Activated naive CD8-positive, alpha-beta T cell treated with anti-CD3 and anti-CD28 coated beads, Interleukin-2, amount 50 U/mL, for 24 hours (primary cell): Measurements from ENCODE around the gene CYS1.
A peak's percentile ranks its signal among the peaks of the same experiment; 100 is the strongest.

Experiments used
- ATAC-seq: fragments of 150-1000 bp; cut with Tn5 transposase; one replicate; pipeline ENCODE4 v1.10.0; 2021
- DNase-seq: peaks from one replicate; pipeline ENCODE4 v3.0.0; 2021
- H3K27ac Mint-ChIP-seq: one replicate; pipeline ENCODE4 v1.8.0; 2021; ENCODE audit warnings: mild to moderate bottlenecking, mixed read lengths
- H3K27me3 Mint-ChIP-seq: one replicate; pipeline ENCODE4 v1.8.0; 2021; ENCODE audit warnings: mixed read lengths
- H3K36me3 Mint-ChIP-seq: one replicate; pipeline ENCODE4 v1.8.0; 2021; ENCODE audit warnings: low read depth, mixed read lengths
- H3K4me1 Mint-ChIP-seq: one replicate; pipeline ENCODE4 v1.8.0; 2021; ENCODE audit warnings: mixed read lengths
- H3K4me3 Mint-ChIP-seq: one replicate; pipeline ENCODE4 v1.8.0; 2021; ENCODE audit warnings: mild to moderate bottlenecking, moderate library complexity, mixed read lengths
- H3K9me3 Mint-ChIP-seq: one replicate; pipeline ENCODE4 v1.8.0; 2021; ENCODE audit warnings: mixed read lengths

Gene CYS1, protein sequence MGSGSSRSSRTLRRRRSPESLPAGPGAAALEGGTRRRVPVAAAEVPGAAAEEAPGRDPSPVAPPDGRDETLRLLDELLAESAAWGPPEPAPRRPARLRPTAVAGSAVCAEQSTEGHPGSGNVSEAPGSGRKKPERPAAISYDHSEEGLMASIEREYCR

DNA sequence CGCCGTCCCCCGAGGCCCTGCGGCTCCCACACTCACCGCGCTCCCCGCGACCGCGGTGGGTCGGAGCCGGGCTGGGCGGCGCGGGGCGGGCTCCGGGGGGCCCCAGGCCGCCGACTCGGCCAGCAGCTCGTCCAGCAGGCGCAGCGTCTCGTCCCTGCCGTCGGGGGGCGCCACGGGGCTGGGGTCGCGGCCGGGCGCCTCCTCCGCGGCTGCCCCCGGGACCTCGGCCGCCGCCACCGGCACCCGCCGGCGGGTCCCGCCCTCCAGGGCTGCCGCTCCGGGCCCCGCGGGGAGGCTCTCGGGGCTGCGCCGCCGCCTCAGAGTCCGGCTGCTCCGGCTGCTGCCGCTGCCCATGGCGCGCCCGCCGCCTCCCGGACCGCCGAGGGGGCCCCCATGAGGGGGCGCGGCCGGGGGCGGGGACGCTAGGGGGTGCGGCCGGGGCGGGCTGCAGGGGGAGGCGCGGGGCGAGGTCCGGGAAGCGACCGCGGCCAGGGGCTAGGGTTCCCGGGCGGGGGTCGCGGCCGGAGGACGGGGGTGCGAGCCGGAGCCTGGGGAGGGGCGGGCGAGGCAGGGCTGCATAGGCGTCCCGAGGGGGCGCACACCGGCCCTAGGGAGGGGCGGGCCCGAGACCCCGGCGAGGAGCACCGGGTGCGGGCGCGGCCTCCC, at the start of gene CYS1:
Gene CYS1 (minus strand): TSS at position 542 of the 666 bp plus-strand sequence. CDS start 188 bp downstream, at position 354.
- ATAC-seq (peak; percentile 16), DNase-seq (peak; percentile 43)
- H3K4me1 Mint-ChIP-seq, result peaks cover 34% of the 10 kb centered on the region
- H3K36me3 Mint-ChIP-seq, result no peaks in the 10 kb centered on the region
- peak within 1 kb of the TSS; percentile 72 for H3K4me3 Mint-ChIP-seq
- no peaks in the 10 kb centered on the region for H3K9me3 Mint-ChIP-seq
- peak within 1 kb of the TSS; percentile 40 for H3K27ac Mint-ChIP-seq
- peaks cover 79% of the 10 kb centered on the region for H3K27me3 Mint-ChIP-seq

DNA sequence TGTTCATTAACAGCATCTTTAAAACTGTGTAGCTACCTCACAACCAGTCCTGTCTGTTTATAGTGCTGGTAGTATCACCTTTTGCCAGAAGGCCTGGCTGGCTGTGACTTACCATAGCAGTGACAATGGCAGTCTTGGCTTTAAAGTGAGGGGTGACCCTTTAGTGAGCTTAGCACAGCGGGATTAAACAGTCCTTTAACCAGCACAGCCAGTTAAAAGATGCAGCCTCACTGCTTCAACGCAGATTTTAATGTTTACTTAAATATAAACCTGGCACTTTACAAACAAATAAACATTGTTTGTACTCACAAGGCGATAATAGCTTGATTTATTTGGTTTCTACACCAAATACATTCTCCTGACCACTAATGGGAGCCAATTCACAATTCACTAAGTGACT, 49.3 kb upstream of the CYS1 start:
- H3K27ac Mint-ChIP-seq, result no peak overlapping the region
- H3K4me1 Mint-ChIP-seq, result peaks cover 43% of the 10 kb centered on the region

DNA sequence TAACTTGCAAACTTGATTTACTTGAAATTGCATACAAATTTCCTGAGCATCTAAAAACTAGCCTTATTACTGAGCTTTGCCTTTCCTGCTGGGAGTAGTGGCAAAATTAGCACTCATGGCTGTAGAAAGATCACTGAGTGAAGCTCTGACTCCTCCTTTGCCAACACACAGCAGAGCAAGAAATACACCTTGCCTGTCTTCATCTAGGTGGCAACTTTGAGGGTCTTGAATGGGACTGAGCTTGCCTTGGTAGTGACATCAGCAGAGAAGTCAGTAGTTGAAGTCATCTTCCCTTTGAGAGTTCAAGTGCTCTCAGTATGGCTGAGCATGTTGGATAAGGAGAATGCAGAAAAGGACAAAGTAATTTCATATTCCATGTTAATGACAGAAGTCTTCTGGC, 48.2 kb upstream of the CYS1 start:
- H3K4me1 Mint-ChIP-seq, result peaks cover 53% of the 10 kb centered on the region
- DNase-seq, result no peak
- no peaks in the 10 kb centered on the region for H3K27me3 Mint-ChIP-seq
- peaks cover 95% of the 10 kb centered on the region for H3K36me3 Mint-ChIP-seq
- no peak for ATAC-seq
- H3K4me3 Mint-ChIP-seq, result peak overlapping the region; percentile 15
- H3K9me3 Mint-ChIP-seq, result no peaks in the 10 kb centered on the region
- peak overlapping the region; percentile 5 for H3K27ac Mint-ChIP-seq

More for the DNA sequence above, 49.3 kb upstream of the CYS1 start:
- peaks cover 86% of the 10 kb centered on the region for H3K36me3 Mint-ChIP-seq
- H3K27me3 Mint-ChIP-seq, result no peaks in the 10 kb centered on the region
- no peak overlapping the region for H3K4me3 Mint-ChIP-seq
- no peak for DNase-seq
- no peaks in the 10 kb centered on the region for H3K9me3 Mint-ChIP-seq
- ATAC-seq, result no peak

DNA sequence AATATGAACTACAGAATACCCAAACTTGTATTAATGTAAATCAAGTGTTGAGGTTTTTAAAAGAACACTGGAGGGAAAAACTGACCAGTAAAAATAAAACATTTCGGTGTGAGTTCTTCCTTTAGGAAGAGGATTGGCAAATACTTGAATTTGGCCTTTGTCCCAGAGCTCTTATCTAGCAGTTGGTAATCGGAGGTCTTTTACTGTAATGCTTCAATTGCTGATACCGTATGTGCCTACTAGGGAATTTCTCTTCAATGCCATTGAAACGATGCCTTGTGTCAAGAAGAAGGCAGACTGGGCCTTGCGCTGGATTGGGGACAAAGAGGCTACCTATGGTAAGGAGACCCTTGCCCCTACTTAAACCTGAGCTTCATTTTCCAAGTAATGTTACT, 46.4 kb upstream of the CYS1 start:
- H3K9me3 Mint-ChIP-seq, result no peaks in the 10 kb centered on the region
- no peak for DNase-seq
- H3K4me1 Mint-ChIP-seq, result peaks cover 59% of the 10 kb centered on the region
- peak overlapping the region; percentile 38 for H3K4me3 Mint-ChIP-seq
- H3K36me3 Mint-ChIP-seq, result peaks cover 84% of the 10 kb centered on the region
- ATAC-seq, result no peak
- no peak overlapping the region for H3K27ac Mint-ChIP-seq
- no peaks in the 10 kb centered on the region for H3K27me3 Mint-ChIP-seq

DNA sequence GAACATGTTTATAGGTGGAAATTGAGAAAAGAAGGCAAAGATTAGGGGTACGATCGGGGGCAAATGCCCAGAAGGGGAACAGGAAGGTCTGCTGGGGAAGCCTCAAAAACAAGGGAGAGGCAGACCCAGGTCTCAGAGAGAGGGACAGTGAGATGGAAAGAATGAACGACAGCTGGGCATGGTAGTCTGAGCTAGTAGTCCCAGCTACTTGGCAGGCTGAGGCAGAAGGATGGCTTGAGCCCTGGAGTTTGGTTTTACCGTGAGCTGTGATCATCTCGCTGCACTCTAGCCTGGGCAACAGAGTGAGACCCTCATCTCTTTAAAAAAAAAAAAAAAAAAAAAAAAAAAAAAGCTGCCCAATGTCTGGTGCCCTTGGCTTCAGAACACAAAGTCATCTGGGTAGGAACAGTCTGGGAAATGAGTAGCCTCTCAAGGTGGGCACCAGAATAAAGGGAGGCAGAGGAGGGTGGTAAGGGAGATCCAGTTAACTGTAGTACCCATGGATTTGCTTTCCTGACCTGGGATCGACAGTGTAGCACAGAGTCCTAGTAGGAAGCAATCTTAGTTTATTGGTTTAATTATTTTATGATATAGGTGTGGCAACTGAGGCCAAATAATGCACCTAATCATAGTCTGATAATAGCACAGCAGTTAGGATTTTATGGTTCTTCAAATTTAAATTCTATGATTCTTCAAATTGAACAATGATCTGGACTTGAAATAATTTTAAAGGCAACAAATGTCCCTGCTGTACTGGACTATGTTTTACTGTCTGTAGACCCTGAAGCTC, 45.8 kb upstream of the CYS1 start:
- DNase-seq (no peak), ATAC-seq (no peak)
- H3K27me3 Mint-ChIP-seq, result no peaks in the 10 kb centered on the region
- peak overlapping the region; percentile 99 for H3K4me3 Mint-ChIP-seq
- peaks cover 63% of the 10 kb centered on the region for H3K4me1 Mint-ChIP-seq
- H3K36me3 Mint-ChIP-seq, result peaks cover 84% of the 10 kb centered on the region
- peak overlapping the region; percentile 68 for H3K27ac Mint-ChIP-seq
- no peaks in the 10 kb centered on the region for H3K9me3 Mint-ChIP-seq

DNA sequence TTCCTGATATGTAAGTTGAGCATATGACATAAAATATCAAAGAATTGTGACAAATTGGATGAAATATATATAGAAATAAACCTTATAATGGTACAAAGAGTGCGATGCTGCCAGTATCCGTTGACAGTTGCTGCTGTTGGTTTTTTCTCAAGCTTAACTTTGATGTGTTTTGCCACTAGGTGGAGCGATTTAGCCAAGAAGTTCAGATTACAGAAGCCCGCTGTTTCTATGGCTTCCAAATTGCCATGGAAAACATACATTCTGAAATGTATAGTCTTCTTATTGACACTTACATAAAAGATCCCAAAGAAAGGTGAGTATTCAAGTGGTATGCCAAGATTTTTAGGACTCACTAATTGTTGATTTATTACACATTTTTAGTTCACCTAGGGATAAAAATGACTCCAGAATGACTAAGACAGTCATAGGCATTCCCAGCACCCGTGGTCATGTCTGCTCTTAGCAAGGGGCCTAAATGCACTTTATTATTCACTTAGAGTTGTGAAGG, 44.4 kb upstream of the CYS1 start:
- peak overlapping the region; percentile 99 for H3K4me3 Mint-ChIP-seq
- H3K4me1 Mint-ChIP-seq, result peaks cover 64% of the 10 kb centered on the region
- no peaks in the 10 kb centered on the region for H3K27me3 Mint-ChIP-seq
- no peak for DNase-seq
- peak overlapping the region; percentile 97 for H3K27ac Mint-ChIP-seq
- H3K9me3 Mint-ChIP-seq, result no peaks in the 10 kb centered on the region
- no peak for ATAC-seq
- H3K36me3 Mint-ChIP-seq, result peaks cover 76% of the 10 kb centered on the region

DNA sequence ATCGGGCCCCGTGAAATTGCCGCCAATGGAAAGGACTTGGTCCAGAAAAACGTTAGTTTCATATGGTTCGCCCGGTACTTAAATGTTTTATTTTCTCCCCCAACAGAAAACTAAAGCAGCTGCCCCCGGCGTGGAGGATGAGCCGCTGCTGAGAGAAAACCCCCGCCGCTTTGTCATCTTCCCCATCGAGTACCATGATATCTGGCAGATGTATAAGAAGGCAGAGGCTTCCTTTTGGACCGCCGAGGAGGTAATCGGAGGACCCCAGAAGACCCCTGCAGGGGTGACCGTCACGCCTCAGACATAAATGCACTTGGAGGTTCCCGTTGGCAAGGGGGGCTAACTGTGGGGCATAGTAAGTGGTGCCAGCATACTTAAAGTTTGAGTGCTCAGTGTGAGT, 43.1 kb upstream of the CYS1 start:
- H3K36me3 Mint-ChIP-seq, result peaks cover 65% of the 10 kb centered on the region
- peak overlapping the region; percentile 97 for H3K27ac Mint-ChIP-seq
- DNase-seq (no peak), ATAC-seq (no peak)
- peaks cover 59% of the 10 kb centered on the region for H3K4me1 Mint-ChIP-seq
- peak overlapping the region; percentile 99 for H3K4me3 Mint-ChIP-seq
- H3K9me3 Mint-ChIP-seq, result no peaks in the 10 kb centered on the region
- H3K27me3 Mint-ChIP-seq, result no peaks in the 10 kb centered on the region

DNA sequence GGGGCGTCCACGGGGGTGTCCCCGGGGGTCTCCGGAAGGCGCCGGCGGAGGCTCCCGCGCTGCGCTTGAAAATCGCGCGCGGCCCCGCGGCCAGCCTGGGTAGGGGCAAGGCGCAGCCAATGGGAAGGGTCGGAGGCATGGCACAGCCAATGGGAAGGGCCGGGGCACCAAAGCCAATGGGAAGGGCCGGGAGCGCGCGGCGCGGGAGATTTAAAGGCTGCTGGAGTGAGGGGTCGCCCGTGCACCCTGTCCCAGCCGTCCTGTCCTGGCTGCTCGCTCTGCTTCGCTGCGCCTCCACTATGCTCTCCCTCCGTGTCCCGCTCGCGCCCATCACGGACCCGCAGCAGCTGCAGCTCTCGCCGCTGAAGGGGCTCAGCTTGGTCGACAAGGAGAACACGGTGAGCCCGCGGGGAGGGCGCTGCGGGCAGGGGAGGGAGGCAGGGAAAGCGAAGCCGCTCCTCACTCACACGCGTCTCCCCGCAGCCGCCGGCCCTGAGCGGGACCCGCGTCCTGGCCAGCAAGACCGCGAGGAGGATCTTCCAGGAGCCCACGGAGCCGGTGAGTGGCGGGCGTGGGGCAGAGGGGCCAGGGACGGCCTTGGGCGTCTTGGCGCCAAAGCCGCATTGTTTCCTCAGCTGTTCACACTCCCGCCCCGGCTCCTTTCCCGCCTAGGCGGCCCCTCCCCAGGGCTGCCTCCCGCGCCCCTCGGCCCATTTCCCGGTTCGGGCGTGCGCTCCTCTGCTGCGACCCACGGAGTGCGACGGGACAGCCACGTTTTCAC, 42.5 kb upstream of the CYS1 start, which contains the start of gene RRM2:
Gene RRM2 (plus strand): TSS at position 240 of the 781 bp plus-strand sequence. CDS start 60 bp downstream, at position 300.
- ATAC-seq (peak; percentile 80), DNase-seq (peak; percentile 96)
- H3K36me3 Mint-ChIP-seq, result peaks cover 59% of the 10 kb centered on the region
- peaks cover 59% of the 10 kb centered on the region for H3K4me1 Mint-ChIP-seq
- peak within 1 kb of the TSS; percentile 98 for H3K27ac Mint-ChIP-seq
- no peaks in the 10 kb centered on the region for H3K27me3 Mint-ChIP-seq
- H3K9me3 Mint-ChIP-seq, result no peaks in the 10 kb centered on the region
- peak within 1 kb of the TSS; percentile 99 for H3K4me3 Mint-ChIP-seq

DNA sequence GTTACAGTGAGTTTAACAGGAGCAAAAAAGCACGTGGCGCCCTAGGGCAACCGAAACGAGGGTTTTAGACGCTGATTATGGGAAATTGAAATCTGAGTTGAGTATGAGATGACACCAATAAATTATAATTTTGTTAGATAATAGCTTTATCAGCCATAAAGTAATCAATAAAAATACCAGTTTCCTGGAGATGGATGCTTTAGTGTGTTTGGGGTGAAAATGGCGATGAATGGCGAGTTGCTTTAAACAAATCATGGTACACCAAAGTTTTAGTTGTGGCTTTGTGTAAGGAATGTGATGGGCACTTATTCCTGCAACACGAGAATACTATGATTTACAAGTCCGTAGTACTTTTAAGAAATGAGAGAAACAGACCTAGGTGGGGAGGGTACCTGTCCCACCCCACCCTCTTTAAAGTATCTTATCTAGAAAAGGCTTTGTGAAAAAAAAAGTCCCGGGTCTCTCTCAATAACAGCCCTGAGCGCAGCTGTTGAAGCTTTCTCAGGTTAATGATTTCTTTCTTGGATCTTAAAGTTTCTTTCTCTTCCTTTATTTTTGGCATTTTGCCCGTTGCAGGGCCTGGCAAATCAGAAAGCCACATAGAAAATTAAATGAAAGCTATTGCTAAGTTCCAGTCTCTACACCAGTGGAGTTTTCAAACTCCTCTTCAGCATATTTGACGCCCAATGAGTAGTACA, 40.8 kb upstream of the CYS1 start:
- Mint-ChIP-seq H3K4me3 (peak overlapping the region; percentile 99), H3K36me3 (peaks cover 43% of the 10 kb centered on the region), H3K27me3 (no peaks in the 10 kb centered on the region), H3K4me1 (peaks cover 50% of the 10 kb centered on the region), H3K27ac (peak overlapping the region; percentile 98), H3K9me3 (no peaks in the 10 kb centered on the region)
- ATAC-seq (no peak), DNase-seq (no peak)

DNA sequence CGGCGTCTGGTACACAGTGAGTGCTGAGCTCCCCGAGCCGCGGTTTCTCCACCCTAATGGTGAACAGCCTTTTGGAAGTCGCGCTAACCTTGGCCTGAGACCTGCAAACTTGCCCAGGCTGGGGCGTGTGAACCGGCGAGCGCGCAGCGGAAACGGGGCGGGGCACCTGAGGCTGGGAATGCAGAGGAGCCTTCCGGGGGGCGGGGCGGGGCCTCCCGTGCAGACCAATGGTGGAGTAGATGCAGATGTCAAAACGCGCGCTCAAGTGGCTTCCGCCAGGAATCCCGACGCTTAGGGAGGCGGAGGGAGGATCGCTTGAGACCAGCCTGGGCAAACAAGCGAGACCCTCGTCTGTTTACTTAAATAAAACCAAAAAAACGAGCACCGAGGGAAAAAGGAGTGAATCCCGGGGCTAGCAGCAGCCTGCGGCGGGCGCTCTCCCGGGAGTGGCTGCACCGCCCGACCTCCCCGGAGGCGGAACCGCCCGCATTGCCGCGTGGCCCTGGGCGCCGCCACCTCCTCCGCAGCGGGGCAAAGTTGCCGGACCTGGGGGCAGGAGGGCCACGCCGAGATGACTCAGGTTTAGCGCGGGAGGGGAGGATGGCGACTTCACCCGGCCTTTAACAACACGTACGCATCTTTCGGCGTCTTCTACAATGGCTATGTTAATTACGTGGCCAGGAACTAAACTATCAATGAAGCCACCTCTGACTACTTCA, 40.1 kb upstream of the CYS1 start:
- Mint-ChIP-seq H3K27ac (peak overlapping the region; percentile 98), H3K4me1 (peaks cover 44% of the 10 kb centered on the region), H3K9me3 (no peaks in the 10 kb centered on the region), H3K27me3 (no peaks in the 10 kb centered on the region), H3K36me3 (peaks cover 36% of the 10 kb centered on the region), H3K4me3 (peak overlapping the region; percentile 99)
- DNase-seq, result peak; percentile 98
- peak; percentile 62 for ATAC-seq

DNA sequence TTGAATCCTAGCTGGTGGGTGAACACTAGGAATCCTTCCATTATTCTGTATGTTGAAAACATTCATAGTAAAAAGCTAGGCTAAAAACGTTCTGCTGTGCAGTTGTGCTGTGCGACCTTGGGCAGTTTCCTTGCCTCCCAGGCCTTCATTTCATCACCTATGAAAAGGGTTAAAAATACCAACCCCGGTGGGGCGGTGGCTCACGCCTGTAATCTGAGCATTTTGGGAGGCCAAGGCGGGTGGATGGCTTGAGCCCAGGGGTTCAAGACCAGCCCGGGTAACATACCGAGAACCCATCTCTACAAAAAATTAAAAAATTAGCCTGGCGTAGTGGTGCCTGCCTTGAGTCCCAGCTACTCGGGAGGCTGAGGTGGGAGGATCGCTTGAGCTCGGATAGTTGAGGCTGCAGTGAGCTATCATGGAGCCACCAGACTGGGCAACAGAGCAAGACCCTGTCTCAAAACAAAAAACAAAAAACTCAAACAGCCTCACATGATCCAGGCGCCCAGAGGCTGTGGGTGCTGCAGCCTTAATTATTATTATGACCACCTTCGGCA, 39.5 kb upstream of the CYS1 start:
- ATAC-seq, result no peak

DNA sequence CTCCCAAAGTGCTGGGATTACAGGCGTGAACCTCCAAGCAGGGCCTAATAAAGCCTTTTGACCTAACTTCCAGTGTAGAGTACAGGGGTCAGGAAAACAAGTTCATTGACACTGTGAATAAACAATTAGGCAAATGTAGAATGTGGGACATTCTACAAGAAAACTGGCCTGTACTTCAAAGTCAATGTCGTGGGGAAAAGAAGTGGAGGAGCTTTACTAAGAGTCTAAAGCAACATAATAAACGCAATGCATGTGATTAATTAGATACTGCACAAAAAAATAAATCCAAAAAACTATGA, 38.8 kb upstream of the CYS1 start:
- no peaks in the 10 kb centered on the region for H3K9me3 Mint-ChIP-seq
- H3K27me3 Mint-ChIP-seq, result no peaks in the 10 kb centered on the region
- no peak for ATAC-seq
- no peak overlapping the region for H3K4me3 Mint-ChIP-seq
- peaks cover 22% of the 10 kb centered on the region for H3K36me3 Mint-ChIP-seq
- peaks cover 32% of the 10 kb centered on the region for H3K4me1 Mint-ChIP-seq
- H3K27ac Mint-ChIP-seq, result no peak overlapping the region
- no peak for DNase-seq

More for the DNA sequence above, 39.5 kb upstream of the CYS1 start:
- no peak for DNase-seq
- H3K4me1 Mint-ChIP-seq, result peaks cover 38% of the 10 kb centered on the region
- no peaks in the 10 kb centered on the region for H3K27me3 Mint-ChIP-seq
- peak overlapping the region; percentile 99 for H3K4me3 Mint-ChIP-seq
- no peaks in the 10 kb centered on the region for H3K9me3 Mint-ChIP-seq
- peaks cover 29% of the 10 kb centered on the region for H3K36me3 Mint-ChIP-seq
- H3K27ac Mint-ChIP-seq, result peak overlapping the region; percentile 98

DNA sequence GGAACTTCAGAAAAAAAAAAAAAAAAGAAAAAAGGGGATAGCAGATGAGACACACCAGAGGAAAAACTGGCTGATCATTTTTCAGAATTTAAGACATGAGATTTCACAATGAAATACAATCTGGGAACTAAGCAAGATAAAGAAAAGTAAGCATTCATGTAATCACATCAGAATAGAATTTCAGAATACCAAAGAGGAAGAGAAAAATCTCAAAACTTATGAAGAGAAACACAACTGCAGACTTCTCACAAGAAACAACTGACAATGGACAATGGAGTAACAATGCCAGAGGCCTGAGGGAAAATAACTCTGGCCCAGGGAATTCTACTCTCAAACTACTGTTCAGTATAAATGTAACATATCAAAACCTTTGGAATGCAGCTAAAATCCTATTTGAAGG, 29.1 kb upstream of the CYS1 start:
- DNase-seq (no peak), ATAC-seq (no peak)
- no peaks in the 10 kb centered on the region for H3K36me3 Mint-ChIP-seq
- no peak overlapping the region for H3K4me3 Mint-ChIP-seq
- H3K9me3 Mint-ChIP-seq, result peaks cover 11% of the 10 kb centered on the region
- no peaks in the 10 kb centered on the region for H3K4me1 Mint-ChIP-seq
- no peak overlapping the region for H3K27ac Mint-ChIP-seq
- H3K27me3 Mint-ChIP-seq, result no peaks in the 10 kb centered on the region
